ENCODE measurements around the gene YWHAB. TPM values are rescaled to one million over a fixed set of nuclear protein-coding genes. Genes with fewer than 3 reads are reported as not detected.
A peak's percentile ranks its signal among the peaks of the same experiment; 100 is the strongest.

The YWHAB gene
- total and polyA plus RNA-seq, 11 donors, result 32.2 to 160 (median 120) TPM

DNA sequence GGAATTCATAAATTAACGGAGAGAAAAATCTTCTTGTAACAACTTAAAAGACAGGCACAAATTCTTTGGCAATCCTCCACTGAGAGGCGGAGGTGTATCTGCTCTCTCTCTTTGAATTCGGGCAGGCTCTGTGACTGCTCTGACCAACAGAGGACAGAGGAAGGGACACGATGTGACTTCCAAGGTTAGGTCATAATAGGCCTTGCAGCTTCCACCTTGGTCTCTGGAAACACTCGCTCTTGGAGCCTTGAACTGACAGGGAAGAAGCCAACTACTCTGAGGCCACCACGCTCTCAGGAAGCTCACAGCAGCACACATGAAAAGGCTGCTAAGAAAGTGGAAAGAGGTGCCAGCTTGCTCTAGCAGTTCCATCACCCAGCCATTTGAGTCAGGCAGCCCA is 59.8 kb downstream of the YWHAB start:
- Histone ChIP-seq H3K4me3 (no peak overlapping the region), H3K9me3 (no peaks in the 10 kb centered on the region), H3K27ac (peak overlapping the region in 2 of 12 donors; percentile 7 to 62), H3K36me3 (peaks cover 0 to 100% (median 90%) of the 10 kb centered on the region in 9 donors), H3K27me3 (no peaks in the 10 kb centered on the region), H3K4me1 (peaks cover 0 to 5% (median 0%) of the 10 kb centered on the region in 12 donors)
- 68 to 88% (median 75%) methylated on average over 6 of the region's 6 CpGs for WGBS, 4 donors
- TF ChIP-seq POLR2A (IDR thresholded peaks at IDR 0.05), result no peak
- TF ChIP-seq, protein P1, sequence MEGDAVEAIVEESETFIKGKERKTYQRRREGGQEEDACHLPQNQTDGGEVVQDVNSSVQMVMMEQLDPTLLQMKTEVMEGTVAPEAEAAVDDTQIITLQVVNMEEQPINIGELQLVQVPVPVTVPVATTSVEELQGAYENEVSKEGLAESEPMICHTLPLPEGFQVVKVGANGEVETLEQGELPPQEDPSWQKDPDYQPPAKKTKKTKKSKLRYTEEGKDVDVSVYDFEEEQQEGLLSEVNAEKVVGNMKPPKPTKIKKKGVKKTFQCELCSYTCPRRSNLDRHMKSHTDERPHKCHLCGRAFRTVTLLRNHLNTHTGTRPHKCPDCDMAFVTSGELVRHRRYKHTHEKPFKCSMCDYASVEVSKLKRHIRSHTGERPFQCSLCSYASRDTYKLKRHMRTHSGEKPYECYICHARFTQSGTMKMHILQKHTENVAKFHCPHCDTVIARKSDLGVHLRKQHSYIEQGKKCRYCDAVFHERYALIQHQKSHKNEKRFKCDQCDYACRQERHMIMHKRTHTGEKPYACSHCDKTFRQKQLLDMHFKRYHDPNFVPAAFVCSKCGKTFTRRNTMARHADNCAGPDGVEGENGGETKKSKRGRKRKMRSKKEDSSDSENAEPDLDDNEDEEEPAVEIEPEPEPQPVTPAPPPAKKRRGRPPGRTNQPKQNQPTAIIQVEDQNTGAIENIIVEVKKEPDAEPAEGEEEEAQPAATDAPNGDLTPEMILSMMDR (IDR thresholded peaks at IDR 0.05), result no peak
- ATAC-seq, result peak; percentile 50 to 78 (median 63)
- intact Hi-C loops (cut with DNase I), result no loop called here
- DNase-seq, result no peak

DNA sequence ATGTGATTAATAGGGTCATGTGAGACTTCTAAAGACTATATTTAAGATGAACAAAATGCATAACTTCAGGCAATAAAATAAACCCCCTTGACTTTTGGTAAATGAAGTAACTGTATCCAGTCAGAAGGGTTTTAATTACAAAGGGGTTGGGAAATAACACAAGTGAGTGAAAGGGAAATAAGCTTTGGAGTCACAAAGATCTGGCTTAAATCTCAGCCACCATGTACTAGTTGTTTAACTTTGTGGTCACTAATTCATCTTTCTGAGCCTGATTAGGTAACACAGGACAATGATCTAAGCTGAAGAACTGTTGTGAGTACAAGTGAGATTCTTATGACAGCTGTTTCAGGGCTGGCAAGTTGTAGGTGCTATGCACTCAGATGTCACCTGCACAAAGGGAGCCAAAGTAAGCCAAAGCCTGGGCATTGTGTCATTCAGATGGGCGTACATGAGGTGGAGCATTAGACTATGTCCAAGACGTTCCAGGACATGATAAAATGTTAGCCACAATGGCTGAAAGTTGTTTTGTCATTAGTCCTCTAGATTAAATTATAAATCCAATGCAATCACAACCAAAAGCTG is 60.9 kb downstream of the YWHAB start:
- peaks cover 0 to 5% (median 0%) of the 10 kb centered on the region in 12 donors for H3K4me1 ChIP-seq
- no peak overlapping the region for H3K4me3 ChIP-seq
- intact Hi-C loops (cut with DNase I), result no loop called here
- no peak for TF ChIP-seq POLR2A (IDR thresholded peaks at IDR 0.05)
- TF ChIP-seq, protein P1 (IDR thresholded peaks at IDR 0.05), result no peak
- H3K27ac ChIP-seq, result no peak overlapping the region
- H3K27me3 ChIP-seq, result no peaks in the 10 kb centered on the region
- DNase-seq (no peak), ATAC-seq (no peak)
- H3K9me3 ChIP-seq, result no peaks in the 10 kb centered on the region
- 81 to 90% (median 88%) methylated on average over 2 of the region's 2 CpGs for WGBS, 4 donors
- H3K36me3 ChIP-seq, result peaks cover 0 to 100% (median 97%) of the 10 kb centered on the region in 9 donors

DNA sequence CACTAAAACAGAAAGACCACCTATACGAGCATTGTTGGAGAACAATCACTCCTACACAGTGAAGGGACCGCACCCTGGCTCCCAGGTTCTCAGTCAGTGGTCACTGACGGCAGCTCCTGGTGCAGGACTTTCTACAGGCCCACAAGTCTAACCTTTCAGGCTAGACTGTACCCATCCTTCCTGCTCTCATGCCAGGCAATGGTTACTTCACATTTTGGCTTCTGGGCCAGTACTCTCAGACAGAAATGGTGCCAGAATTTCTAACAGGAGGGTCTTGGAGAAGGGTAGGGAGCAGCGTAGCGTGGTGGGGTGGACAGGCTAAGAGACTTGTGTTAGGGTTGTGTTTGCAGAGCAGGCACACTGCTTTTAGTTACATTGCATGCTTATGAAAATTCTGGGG is 62.6 kb downstream of the YWHAB start:
- Histone ChIP-seq H3K27me3 (no peaks in the 10 kb centered on the region), H3K4me3 (no peak overlapping the region), H3K36me3 (peaks cover 0 to 99% (median 97%) of the 10 kb centered on the region in 9 donors), H3K27ac (no peak overlapping the region), H3K9me3 (no peaks in the 10 kb centered on the region), H3K4me1 (peaks cover 0 to 5% (median 0%) of the 10 kb centered on the region in 12 donors)
- intact Hi-C loops (cut with DNase I), result no loop called here
- WGBS, 4 donors, result 89 to 94% (median 92%) methylated on average over 5 of the region's 5 CpGs
- TF ChIP-seq POLR2A (IDR thresholded peaks at IDR 0.05), result no peak
- TF ChIP-seq, protein P1 (IDR thresholded peaks at IDR 0.05), result no peak
- no peak for ATAC-seq
- DNase-seq, result no peak

DNA sequence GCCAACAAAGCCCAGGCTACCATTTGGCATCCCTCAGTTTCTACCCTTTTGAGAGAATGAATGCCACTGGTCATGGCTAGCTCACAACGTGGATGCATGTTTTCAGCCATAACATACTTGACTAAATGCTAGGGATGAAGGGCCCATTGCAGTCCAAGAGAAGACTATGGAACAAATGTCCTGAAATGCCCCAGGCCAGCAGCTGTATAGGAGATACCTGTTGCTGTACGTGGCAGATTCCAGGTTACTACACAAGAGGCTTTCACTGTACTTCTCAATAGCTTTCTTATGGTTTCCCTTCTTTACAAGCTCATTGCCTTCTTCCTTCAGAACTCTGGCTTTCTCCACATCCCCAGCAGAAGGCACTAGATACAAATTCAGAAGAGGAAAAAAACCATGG is 63.0 kb downstream of the YWHAB start:
- Histone ChIP-seq H3K4me1 (peaks cover 0 to 5% (median 0%) of the 10 kb centered on the region in 12 donors), H3K4me3 (no peak overlapping the region), H3K27ac (no peak overlapping the region), H3K9me3 (no peaks in the 10 kb centered on the region), H3K27me3 (no peaks in the 10 kb centered on the region), H3K36me3 (peaks cover 0 to 99% (median 97%) of the 10 kb centered on the region in 9 donors)
- ATAC-seq (no peak), DNase-seq (no peak)
- TF ChIP-seq, protein P1 (IDR thresholded peaks at IDR 0.05), result no peak
- no peak for TF ChIP-seq POLR2A (IDR thresholded peaks at IDR 0.05)
- 85 to 96% (median 87%) methylated on average over 2 of the region's 2 CpGs for WGBS, 4 donors
- intact Hi-C loops (cut with DNase I), result no loop called here

All from heart left ventricle (tissue), 16 donors.